ENCODE results near the gene SPATA9. TPM values are rescaled to one million over a fixed set of nuclear protein-coding genes. Genes with fewer than 3 reads are reported as not detected.

The SPATA9 gene
- total and polyA plus RNA-seq, 9 of the 15 experiments (the other 6 are each of a cell fraction or from before 2014, with no cell fraction given) = 0.16 to 5.5 (median 0.39) TPM; not detected in 3

DNA sequence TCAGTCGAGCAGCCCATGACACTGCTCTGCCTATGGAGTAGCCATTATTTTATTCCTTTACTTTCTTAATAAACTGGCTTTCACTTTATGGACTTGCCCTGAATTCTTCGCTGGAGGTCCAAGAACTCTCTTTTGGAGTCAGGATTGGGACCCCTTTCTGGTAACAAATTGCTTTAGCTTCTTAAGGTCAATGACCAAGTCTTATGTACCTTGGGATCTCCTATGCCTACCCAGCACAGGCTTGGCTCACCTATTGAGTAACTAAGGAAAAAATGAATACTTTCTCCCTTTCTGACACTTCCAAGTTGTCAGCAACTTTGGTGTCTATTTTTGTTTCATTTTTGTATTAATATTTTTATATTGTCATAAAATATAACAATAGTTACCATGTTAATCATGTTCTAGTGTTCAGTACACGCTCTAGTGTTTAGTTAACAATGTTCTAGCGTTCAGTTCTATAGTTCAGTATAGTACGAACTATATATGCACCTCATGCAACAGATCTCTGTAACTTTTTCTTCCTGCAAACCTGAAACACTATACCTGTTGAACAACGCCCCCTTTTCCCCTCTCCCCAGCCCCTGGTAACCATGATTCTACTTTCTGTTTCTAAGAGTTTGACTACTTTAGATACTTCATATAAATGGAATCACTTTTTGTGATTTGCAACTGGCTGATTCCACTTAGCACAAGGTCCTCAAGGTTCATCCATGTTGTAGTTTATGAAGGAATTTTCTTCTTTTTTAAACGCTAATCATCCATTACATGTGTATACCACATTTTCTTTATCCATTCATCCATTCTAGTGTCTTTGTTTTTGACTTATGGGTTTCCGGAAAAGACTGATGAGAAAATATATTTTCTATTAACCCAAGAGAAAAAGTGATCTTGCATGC, 46.6 kb upstream of the SPATA9 start (continued):
- TF ChIP-seq ELF4 (CRISPR knock-in tag; IDR thresholded peaks at IDR 0.05) = peak; percentile 70
- TF ChIP-seq HOMEZ (CRISPR knock-in tag; IDR thresholded peaks at IDR 0.05) = no peak
- TF ChIP-seq ZNF551 (CRISPR knock-in tag; IDR thresholded peaks at IDR 0.05) = peak; percentile 86
- TF ChIP-seq, protein P1, sequence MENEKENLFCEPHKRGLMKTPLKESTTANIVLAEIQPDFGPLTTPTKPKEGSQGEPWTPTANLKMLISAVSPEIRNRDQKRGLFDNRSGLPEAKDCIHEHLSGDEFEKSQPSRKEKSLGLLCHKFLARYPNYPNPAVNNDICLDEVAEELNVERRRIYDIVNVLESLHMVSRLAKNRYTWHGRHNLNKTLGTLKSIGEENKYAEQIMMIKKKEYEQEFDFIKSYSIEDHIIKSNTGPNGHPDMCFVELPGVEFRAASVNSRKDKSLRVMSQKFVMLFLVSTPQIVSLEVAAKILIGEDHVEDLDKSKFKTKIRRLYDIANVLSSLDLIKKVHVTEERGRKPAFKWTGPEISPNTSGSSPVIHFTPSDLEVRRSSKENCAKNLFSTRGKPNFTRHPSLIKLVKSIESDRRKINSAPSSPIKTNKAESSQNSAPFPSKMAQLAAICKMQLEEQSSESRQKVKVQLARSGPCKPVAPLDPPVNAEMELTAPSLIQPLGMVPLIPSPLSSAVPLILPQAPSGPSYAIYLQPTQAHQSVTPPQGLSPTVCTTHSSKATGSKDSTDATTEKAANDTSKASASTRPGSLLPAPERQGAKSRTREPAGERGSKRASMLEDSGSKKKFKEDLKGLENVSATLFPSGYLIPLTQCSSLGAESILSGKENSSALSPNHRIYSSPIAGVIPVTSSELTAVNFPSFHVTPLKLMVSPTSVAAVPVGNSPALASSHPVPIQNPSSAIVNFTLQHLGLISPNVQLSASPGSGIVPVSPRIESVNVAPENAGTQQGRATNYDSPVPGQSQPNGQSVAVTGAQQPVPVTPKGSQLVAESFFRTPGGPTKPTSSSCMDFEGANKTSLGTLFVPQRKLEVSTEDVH (IDR thresholded peaks at IDR 0.05; ENCODE audit: low read depth, partially characterized antibody) = no peak
- TF ChIP-seq ESRRA (IDR thresholded peaks at IDR 0.05; ENCODE audit: borderline replicate concordance, low read depth) = no peak
- TF ChIP-seq KLF13 (tag; IDR thresholded peaks at IDR 0.05; ENCODE audit: borderline replicate concordance, low read depth) = peak; percentile 33; the same call in 1 of the 2 replicates
- TF ChIP-seq SMAD1 (IDR thresholded peaks at IDR 0.05; ENCODE audit: low read depth, low read length, partially characterized antibody) = peak; percentile 99
- TF ChIP-seq ZNF696 (CRISPR knock-in tag; conservative IDR thresholded peaks at IDR 0.05) = 0 out of 2 replicates have a peak, but pooled peaks have one; percentile 66
- no peak for TF ChIP-seq PHB2 (IDR thresholded peaks at IDR 0.05; ENCODE audit: low read depth)
- TF ChIP-seq ZNF282 (CRISPR knock-in tag; IDR thresholded peaks at IDR 0.05) = no peak
- no peak for TF ChIP-seq PREB (CRISPR knock-in tag; IDR thresholded peaks at IDR 0.05)
- TF ChIP-seq GTF2E2 (tag; IDR thresholded peaks at IDR 0.05) = peak; percentile 99; the same call in 1 of the 2 replicates
- TF ChIP-seq, protein P2, sequence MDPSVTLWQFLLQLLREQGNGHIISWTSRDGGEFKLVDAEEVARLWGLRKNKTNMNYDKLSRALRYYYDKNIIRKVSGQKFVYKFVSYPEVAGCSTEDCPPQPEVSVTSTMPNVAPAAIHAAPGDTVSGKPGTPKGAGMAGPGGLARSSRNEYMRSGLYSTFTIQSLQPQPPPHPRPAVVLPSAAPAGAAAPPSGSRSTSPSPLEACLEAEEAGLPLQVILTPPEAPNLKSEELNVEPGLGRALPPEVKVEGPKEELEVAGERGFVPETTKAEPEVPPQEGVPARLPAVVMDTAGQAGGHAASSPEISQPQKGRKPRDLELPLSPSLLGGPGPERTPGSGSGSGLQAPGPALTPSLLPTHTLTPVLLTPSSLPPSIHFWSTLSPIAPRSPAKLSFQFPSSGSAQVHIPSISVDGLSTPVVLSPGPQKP (CRISPR knock-in tag; IDR thresholded peaks at IDR 0.05) = no peak
- no peak; the same call in 1 of the 2 replicates for TF ChIP-seq DMBX1 (CRISPR knock-in tag; IDR thresholded peaks at IDR 0.05; ENCODE audit: borderline replicate concordance)
- TF ChIP-seq SAP30 (IDR thresholded peaks at IDR 0.05; ENCODE audit: borderline replicate concordance, insufficient read depth, low read depth, low read length, poor library complexity, severe bottlenecking) = no peak
- TF ChIP-seq CTCFL (IDR thresholded peaks at IDR 0.05; ENCODE audit: borderline replicate concordance, insufficient read depth, low read depth, low read length, poor library complexity, severe bottlenecking) = no peak
- TF ChIP-seq FOXJ3 (CRISPR knock-in tag; IDR thresholded peaks at IDR 0.05) = no peak
